Stimulated activated CD4-positive, alpha-beta T cell treated with anti-CD3 and anti-CD28 coated beads, Interleukin-4, amount 100 ng/mL, for 1 hour (primary cell): ENCODE measurements around the gene HAND1.

ENCODE experiments used
- DNase-seq: peaks from one replicate; pipeline ENCODE4 v3.0.0-alpha.2; 2020

HAND1 gene

GRCh38 chr5:154449786-154450185 is 28.2 kb downstream of the HAND1 start:
- no peak for DNase-seq

GRCh38 chr5:154447089-154447725 is 30.8 kb downstream of the HAND1 start:
- no peak for DNase-seq

- peak; percentile 40 for DNase-seq
Observed at GRCh38 chr5:154446195-154447088, 31.6 kb downstream of the HAND1 start.

GRCh38 chr5:154445422-154446194 is 32.4 kb downstream of the HAND1 start, which contains the start of gene SAP30L:
TSS of gene SAP30L (plus strand) at chr5:154445997. CDS start at chr5:154446605, 608 bp downstream.
- peak; percentile 95 for DNase-seq

GRCh38 chr5:154444556-154445421 is 33.2 kb downstream of the HAND1 start:
- DNase-seq = peak; percentile 13

- no peak for DNase-seq
Observed at GRCh38 chr5:154442801-154443200, 35.2 kb downstream of the HAND1 start.

- DNase-seq = no peak
Observed at GRCh38 chr5:154440540-154440939, 37.5 kb downstream of the HAND1 start.

- no peak for DNase-seq
Observed at GRCh38 chr5:154437281-154437965, 40.6 kb downstream of the HAND1 start.

- no peak for DNase-seq
Observed at GRCh38 chr5:154435226-154435625, 42.8 kb downstream of the HAND1 start.

GRCh38 chr5:154430961-154431630 is 46.9 kb downstream of the HAND1 start:
- DNase-seq = no peak

GRCh38 chr5:154430466-154430865 is 47.6 kb downstream of the HAND1 start:
- DNase-seq = no peak

GRCh38 chr5:154429341-154429740 is 48.7 kb downstream of the HAND1 start:
- no peak for DNase-seq

GRCh38 chr5:154428208-154428607 is 49.8 kb downstream of the HAND1 start:
- no peak for DNase-seq
